HG03196 (cell line): Measurements from ENCODE around the gene KIT.

Experiments used
- ATAC-seq: cut with Tn5 transposase; IDR thresholded peaks from one replicate; pipeline ENCODE4 v1.9.1; 2021; ENCODE audit not compliant: unreplicated experiment

The KIT gene

DNA sequence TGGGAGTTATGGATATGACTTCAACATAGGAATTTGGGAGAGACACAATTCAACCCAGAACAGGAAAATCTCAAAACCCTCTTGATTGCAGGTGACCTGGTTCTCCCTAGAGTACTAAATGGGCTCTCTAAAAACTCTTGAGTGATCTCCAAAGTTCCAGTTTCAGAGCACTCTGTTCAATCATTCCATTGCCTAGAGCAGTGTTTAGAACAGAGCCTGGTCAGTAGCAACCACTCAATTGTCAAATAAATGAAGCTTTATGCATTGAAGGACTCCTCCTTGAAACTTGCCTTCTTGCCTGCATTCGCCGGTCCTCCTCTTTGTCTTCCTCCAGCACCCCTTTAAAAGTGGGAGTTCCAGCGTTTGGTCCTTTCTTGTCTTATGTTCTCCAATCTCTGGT, 85.8 kb downstream of the KIT start:
- no peak for ATAC-seq

DNA sequence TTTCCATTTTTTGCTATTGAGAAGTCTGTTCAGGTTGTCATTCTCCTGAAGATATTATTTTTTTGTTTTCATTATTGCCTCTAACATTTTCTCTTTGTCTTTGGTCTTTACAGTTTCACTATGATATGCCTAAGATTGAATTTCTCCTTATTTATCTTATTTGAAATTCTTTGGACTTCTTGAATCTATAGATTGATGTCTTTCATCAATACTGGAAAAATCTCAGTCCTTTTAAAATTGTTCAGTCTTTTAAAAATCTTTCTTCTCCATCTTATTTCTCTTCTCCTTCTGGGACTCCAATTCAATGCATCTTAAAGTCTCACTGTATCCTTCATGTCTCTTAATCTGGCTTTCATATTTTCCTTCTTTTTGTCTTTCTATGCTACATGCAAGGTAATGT, 86.7 kb downstream of the KIT start:
- no peak for ATAC-seq

DNA sequence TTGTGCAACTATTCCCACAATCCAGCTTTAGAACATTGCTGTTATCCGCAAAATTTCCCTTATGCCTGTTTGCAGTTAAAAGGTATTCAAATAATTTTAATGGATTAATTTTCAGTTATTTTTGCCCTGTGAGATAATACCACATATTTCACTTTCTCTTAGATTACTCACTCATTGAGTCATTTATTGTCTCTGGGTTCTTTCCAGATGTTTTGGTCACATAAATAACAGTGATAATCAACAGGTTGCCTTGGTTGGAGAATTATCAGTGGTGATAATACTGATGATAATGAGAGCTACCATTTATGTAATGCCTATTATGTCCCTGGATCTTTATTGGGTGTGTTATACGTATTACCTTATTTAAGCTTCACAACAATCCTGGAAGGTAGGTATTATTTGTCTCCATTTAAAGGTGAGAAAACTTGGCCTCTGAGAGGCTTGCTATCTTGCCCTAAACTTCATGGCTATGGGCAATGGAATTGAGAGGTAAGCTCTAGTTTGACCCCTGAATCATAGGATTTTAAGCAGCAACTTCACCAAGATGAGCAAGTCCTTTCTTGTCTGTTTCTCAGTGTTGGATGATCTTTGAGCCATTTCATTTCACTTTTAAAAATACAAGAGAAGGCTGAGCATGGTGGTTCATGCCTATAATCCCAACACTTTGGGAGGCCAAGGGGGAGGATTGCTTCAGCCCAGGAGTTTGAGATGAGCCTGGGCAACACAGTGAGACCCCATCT, 87.4 kb downstream of the KIT start:
- ATAC-seq, result no peak

DNA sequence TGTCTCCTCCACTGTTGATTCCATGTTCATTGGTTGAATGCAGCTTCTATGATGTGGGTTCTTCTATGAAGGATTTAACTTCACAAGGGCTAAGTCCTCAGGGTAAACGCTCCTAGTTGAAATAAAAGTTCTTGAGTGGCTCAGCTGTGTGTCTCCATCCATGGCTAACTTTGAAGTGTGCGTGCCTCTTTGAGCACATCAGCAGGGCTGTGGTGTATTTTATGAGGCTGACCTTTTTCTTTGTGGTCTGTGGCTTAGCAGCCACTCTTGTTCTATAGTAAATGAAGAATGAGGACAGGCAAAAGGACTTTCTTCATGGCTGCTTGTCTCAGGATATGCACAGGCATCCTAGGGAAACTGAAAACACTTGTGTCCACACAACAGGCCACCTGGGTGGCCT, 88.5 kb downstream of the KIT start:
- peak; percentile 56 for ATAC-seq

DNA sequence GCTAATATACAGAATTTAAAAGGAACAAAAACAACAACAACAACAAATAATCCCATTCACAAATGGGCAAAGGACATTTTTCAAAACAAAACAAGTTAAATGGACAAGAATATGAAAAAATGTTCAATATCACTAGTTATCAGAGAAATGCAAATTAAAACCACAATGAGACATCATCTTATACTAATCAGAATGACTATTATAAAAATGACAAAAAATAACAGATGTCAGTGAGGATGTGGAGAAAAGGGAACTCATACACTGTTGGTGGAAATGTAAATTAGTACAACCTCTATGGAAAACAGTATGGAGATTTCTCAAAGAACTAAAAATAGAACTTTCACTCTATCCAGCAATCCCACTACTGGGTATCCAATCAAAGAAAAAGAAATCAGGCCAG, 92.6 kb downstream of the KIT start:
- ATAC-seq, result no peak

DNA sequence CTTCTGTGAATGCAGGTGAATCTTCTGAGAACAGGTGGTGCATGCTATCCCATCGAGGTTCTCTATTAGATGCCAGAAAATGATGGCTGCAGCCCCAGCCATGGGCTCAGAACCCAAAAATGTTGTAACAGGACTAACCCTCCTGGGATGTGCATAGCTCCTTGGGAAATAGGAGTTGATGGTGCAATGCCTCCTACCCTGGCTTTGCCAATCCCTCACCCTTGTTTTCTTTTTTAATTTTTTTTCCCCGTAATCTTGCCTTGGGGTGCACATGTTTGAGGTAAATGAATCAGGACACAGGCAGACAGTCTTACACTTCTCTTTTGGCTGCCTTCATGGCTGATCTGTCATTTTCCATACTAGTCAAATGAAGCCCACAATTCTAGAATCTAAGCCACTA, 96.6 kb downstream of the KIT start:
- ATAC-seq, result no peak

DNA sequence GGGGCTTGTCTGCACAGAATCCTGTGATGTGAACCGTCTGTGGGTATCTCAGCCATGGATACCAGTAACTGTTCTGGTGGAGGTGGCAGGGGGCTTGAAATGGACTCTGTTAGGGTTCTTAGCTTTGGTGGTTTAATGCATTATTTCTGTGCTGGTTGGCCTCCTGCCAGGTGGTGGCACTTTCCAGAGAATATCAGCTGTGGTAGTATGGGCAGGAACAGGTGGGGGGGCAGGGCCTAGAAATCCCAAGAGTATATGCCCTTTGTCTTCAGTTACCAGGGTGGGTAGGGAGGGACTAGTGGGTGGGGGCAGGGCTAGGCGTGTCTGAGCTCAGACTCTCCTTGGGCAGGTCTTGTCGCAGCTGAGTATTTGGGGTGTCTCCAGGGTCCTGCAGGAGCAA, 106.7 kb downstream of the KIT start:
- no peak for ATAC-seq

DNA sequence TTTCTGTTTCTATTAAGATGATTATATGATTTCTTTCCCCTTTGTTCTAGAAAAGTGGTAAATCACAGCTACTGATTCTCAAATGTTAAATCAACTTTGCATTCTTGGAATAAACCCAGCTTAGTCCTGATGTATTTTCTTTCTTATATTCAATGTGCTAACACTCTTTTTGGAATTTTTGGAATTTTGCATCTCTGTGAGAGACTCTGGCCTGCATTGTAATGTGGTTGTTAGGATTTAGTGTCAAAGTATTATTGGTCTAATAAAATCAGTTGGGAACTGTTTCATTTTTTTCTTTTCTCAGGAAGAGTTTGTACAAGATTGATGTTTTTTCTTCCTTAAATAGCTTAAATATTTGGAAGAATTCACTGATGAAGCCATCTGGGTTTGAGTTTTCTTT, 109.6 kb downstream of the KIT start:
- ATAC-seq, result no peak

DNA sequence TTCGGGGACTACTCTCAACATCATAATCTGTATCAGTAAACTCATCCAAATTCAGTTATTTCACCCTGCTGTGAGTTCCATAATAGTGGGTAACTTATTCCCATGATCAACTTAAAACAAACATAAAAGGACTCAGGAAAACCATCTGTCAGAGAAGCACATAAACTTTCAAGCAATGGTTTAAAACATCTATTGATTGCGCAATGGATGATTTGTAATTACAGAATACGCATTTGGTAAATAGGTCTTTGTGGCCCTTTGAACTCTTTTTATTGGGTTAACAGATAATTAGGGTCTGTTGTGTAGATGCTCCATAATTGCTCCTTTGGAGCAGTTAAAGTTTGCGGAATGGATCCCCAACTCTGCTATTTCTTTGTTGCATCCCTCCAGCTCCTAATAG, 115.3 kb downstream of the KIT start:
- ATAC-seq, result no peak

DNA sequence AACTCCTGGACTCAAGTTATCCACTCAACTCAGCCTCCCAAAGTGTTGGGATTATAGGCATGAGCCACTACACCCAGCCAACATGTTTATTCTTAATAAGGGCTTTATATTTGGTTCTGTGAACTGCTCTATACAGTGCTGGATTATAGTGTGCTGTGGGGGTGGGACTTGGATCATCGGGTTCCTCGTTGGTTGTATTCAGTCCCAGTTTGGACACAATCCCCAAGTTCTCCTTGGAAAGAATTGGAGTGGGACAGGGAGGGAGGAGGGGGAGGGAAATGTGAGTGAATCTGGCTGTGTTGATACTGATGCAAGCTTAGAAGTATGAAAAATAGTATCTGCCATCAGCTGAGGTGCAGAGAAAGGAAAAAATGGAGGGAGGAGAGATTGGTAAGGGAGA, 121.3 kb downstream of the KIT start:
- ATAC-seq, result no peak

DNA sequence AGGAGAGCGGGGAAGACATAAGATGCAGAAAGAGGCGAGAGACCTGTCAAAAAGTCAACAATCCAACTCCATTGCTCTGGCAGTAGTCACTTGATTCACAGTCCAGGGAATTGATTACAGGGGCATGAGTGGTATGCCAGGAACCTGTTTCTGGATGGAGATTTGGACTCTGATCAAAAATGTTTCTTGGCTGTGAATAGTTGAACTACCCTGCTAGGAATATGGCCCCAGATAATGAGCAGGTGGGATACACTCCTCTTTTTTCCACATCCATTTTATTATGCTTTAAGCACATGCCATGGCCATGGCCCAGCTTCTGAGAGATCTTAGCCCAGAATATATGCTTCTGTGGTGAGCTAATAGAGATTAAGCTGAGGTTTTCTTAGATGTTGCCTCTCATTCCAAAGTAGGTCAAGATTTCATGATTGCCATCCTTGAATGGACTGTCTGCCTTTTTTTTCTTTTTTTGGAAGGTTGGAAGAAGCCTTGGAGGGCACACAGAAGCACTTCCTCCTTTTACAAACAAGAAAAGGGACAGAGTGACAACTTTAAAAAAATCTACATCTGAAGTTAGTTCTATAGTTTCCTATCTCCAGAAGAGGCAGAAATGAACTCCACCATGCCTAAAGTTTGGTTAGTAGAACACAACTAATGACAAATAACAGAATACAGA, 121.9 kb downstream of the KIT start:
- no peak for ATAC-seq

DNA sequence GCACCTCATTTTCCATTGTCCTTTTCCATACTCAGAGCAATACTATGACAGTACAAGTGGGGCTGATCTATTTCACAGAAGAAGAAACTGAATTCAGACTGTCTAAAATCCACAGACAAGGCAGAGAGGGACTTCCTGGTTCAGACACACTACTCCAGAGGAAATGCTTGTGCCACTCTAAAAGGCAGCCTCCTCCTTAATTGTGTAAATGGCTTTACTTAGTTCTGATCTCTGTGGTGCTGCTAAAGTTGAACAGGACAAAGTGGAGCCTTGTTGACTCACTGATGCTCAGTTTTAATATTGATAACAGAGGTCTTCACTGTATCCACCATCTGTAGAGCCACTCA, 122.4 kb downstream of the KIT start:
- no peak for ATAC-seq

DNA sequence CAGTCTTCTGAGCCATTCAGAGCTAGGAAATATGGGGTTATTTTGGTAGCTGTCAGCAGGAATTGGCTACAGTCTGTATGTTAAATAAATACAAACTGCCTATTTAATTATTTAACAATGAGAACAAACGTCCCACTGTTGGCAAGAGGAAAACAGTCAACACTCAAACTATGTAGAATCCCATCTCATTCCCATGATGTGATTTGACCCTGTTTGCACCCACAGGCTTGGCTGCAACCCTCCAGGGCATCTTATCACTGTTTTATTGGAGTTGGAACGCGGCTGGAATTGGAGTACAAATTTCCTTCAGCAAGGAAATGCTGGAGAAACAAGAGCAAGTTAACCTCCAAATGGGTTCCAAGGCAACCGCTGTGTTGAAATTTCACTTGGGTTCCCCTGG, 124.0 kb downstream of the KIT start:
- ATAC-seq, result no peak

DNA sequence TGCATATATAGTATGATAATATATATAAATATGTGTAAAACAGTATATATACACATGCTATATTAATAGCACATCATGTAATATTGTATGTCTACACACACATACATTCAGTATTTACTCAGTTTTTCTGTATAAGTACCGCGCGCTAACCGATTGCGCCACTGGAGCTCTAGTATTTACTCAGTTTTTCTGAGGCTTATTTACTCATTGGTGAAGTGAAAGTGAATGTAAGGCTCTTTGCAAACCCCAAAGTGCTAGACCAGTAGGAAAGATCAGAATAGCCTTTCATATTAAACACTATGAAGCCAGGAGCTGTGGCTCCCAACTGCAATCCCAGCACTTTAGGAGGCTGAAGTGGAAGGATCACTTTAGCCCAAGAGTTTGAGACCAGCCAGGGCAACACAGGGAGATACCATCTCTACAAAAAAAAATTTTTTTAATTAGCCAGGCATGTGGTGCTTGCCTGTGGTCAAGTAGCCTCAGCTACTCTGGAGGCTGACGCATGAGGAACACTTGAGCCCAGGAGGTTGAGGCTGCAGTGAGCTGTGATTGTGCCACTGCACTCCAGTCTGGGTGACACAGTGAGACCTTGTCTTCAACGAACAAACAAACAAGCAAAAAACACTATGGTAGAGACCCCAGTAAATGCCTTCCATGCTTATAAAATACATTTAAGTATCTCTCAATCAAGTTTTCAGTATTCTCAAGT, 125.8 kb downstream of the KIT start:
- ATAC-seq, result no peak

DNA sequence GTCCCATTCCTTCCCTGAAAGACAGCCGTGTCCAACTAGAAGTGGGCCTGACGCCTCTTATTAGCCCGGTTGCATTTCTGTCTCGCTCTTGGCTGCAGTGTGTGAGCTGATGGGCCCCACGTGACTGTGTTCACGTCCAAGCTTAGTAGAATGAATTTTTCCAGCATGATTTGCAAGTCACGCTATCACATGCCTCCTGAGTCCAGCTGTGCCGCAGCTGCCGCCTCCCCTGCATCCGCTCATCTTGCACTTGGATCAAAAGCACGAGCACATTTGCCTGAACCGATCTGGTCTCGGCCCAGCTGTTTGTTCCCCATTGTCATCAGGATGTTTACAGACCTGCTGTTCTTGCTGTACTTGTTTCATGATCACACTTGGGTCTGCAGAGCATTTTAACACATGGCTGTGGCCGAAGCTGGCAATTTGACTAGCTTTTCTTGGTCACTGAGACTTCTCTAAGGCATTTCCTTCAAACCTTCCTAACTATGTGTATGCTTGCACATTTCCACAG, 126.5 kb downstream of the KIT start:
- no peak for ATAC-seq
